Left lung (tissue), 10 donors: ENCODE data around the gene APOA5. TPM values are rescaled to one million over a fixed set of nuclear protein-coding genes. Genes with fewer than 3 reads are reported as not detected.

ENCODE experiments used
- ATAC-seq: fragments of 200-7000 bp; cut with Tn5 transposase; one replicate; pipeline ENCODE4 v1.9.1; 2020; ENCODE audit warnings: moderate library complexity
- DNase-seq, 4 donors: peaks; one replicate each; pipeline ENCODE4 v3.0.0-alpha.2; 2013 to 2020
- H3K27ac ChIP-seq, 2 donors: fragments of 200-600 bp; sonication (generic) in 1 of 2; one replicate each; pipeline versions ENCODE4 v1.5.0 to v1.8.0; 2020 to 2021
- H3K27me3 ChIP-seq, 2 donors: fragments of 200-600 bp; sonication (generic) in 1 of 2; one replicate each; pipeline versions ENCODE4 v1.5.0 to v1.8.0; 2020 to 2021
- H3K36me3 ChIP-seq, 2 donors: fragments of 200-600 bp; sonication (generic) in 1 of 2; one replicate each; pipeline versions ENCODE4 v1.5.0 to v1.8.0; 2020 to 2021
- H3K4me1 ChIP-seq, 2 donors: fragments of 200-600 bp; one replicate each; pipeline ENCODE4 v1.8.0; 2021
- H3K4me3 ChIP-seq, 2 donors: fragments of 200-600 bp; sonication (generic) in 1 of 2; one replicate each; pipeline versions ENCODE4 v1.5.0 to v1.8.0; 2020 to 2021; ENCODE audit warnings: mild to moderate bottlenecking in 1 of 2
- H3K9me3 ChIP-seq, 2 donors: fragments of 200-600 bp; sonication (generic) in 1 of 2; one replicate each; pipeline versions ENCODE4 v1.5.0 to v1.8.0; 2020 to 2021
- intact Hi-C, 2 donors: fragments of 100-400 bp; cut with DNase I; formaldehyde crosslinking; loops; one replicate each; pipeline versions ENCODE4 v1.11.2 to v1.14.2; 2022
- polyA plus RNA-seq, 6 donors: library from polyadenylated mRNA; unstranded; fragments of 120-200 nt; gene quantifications; one replicate each; pipeline ENCODE4 v1.2.1, GENCODE V29; 2013; ENCODE audit not compliant: insufficient read length in 6 of 6
- total RNA-seq, 2 donors: library from RNA; stranded (reverse); fragmentation: NEBNext Ultra II Directional; extraction: Animal tissue kit (Norgen Biotek cat#: 25700); gene quantifications; one replicate each; pipeline ENCODE4 v1.2.1, GENCODE V29; 2021
- TF ChIP-seq, protein P1 (sequence below), 2 donors: fragments of 200-600 bp; sonication (generic) in 1 of 2; IDR thresholded peaks; one replicate each; pipeline versions ENCODE4 v1.5.0 to v1.8.0; 2021; ENCODE audit warnings: antibody characterized with exemption in 2 of 2
- donor health status: DM: no; HTN: yes; CAD: no.
- donor health status: DM: no; HTN: no; CAD: no.

APOA5 gene
- total and polyA plus RNA-seq, 8 donors: 0.07 to 0.10 TPM; not detected in 6

- peaks cover 0 to 78% of the 10 kb centered on the region in 2 donors for H3K36me3 ChIP-seq
- TF ChIP-seq, protein P1, sequence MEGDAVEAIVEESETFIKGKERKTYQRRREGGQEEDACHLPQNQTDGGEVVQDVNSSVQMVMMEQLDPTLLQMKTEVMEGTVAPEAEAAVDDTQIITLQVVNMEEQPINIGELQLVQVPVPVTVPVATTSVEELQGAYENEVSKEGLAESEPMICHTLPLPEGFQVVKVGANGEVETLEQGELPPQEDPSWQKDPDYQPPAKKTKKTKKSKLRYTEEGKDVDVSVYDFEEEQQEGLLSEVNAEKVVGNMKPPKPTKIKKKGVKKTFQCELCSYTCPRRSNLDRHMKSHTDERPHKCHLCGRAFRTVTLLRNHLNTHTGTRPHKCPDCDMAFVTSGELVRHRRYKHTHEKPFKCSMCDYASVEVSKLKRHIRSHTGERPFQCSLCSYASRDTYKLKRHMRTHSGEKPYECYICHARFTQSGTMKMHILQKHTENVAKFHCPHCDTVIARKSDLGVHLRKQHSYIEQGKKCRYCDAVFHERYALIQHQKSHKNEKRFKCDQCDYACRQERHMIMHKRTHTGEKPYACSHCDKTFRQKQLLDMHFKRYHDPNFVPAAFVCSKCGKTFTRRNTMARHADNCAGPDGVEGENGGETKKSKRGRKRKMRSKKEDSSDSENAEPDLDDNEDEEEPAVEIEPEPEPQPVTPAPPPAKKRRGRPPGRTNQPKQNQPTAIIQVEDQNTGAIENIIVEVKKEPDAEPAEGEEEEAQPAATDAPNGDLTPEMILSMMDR (IDR thresholded peaks at IDR 0.05): no peak
- no peak overlapping the region for H3K27ac ChIP-seq
- DNase-seq (no peak), ATAC-seq (no peak)
- H3K27me3 ChIP-seq: no peaks in the 10 kb centered on the region
- no peak overlapping the region for H3K4me3 ChIP-seq
- intact Hi-C loops: no loop called here
- no peaks in the 10 kb centered on the region for H3K9me3 ChIP-seq
- peaks cover 0 to 6% of the 10 kb centered on the region in 2 donors for H3K4me1 ChIP-seq
These were observed 13.1 kb downstream of the APOA5 start for GRCh38 chr11:116778556-116778955.

GRCh38 chr11:116777056-116777455, 14.6 kb downstream of the APOA5 start:
- TF ChIP-seq, protein P1 (IDR thresholded peaks at IDR 0.05): no peak
- no peaks in the 10 kb centered on the region for H3K27me3 ChIP-seq
- no peak overlapping the region for H3K4me3 ChIP-seq
- peaks cover 0 to 10% of the 10 kb centered on the region in 2 donors for H3K4me1 ChIP-seq
- ATAC-seq: no peak
- intact Hi-C loops: no loop called here
- peaks cover 0 to 63% of the 10 kb centered on the region in 2 donors for H3K36me3 ChIP-seq
- no peaks in the 10 kb centered on the region for H3K9me3 ChIP-seq
- no peak for DNase-seq
- no peak overlapping the region for H3K27ac ChIP-seq

DNA sequence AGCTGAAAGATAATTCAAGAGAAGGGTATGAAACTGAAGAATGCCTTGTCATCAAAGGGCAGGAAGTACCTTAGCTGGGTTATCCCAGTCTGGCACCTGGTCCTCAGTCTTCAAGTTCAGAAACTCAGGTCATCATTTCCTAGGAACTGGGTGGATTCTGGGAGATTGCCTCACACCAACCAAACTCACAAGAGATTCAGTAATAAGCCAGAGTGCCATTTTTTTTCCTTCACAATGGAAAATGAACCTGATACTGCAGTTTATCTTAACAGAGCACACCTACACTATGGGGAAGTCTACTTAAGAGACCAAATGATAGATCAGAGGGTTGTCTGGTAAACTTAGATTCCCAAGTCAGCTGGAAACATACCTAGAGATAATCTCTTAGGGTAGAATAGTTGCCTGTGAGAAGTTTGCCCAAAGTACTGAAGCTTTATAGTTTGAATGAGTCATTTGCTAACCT, 15.1 kb downstream of the APOA5 start:
- TF ChIP-seq, protein P1 (IDR thresholded peaks at IDR 0.05): no peak
- Histone ChIP-seq H3K27ac (no peak overlapping the region), H3K4me1 (peaks cover 5 to 15% of the 10 kb centered on the region in 2 donors), H3K36me3 (peaks cover 0 to 58% of the 10 kb centered on the region in 2 donors), H3K9me3 (no peaks in the 10 kb centered on the region), H3K4me3 (no peak overlapping the region), H3K27me3 (no peaks in the 10 kb centered on the region)
- intact Hi-C loops: no loop called here
- no peak for DNase-seq
- ATAC-seq: no peak

GRCh38 chr11:116775975-116776374, 15.7 kb downstream of the APOA5 start:
- Histone ChIP-seq H3K4me1 (peaks cover 6 to 21% of the 10 kb centered on the region in 2 donors), H3K27me3 (no peaks in the 10 kb centered on the region), H3K36me3 (peaks cover 0 to 52% of the 10 kb centered on the region in 2 donors), H3K9me3 (no peaks in the 10 kb centered on the region), H3K27ac (no peak overlapping the region), H3K4me3 (no peak overlapping the region)
- TF ChIP-seq, protein P1 (IDR thresholded peaks at IDR 0.05): no peak
- intact Hi-C loops: no loop called here
- ATAC-seq (no peak), DNase-seq (no peak)

DNA sequence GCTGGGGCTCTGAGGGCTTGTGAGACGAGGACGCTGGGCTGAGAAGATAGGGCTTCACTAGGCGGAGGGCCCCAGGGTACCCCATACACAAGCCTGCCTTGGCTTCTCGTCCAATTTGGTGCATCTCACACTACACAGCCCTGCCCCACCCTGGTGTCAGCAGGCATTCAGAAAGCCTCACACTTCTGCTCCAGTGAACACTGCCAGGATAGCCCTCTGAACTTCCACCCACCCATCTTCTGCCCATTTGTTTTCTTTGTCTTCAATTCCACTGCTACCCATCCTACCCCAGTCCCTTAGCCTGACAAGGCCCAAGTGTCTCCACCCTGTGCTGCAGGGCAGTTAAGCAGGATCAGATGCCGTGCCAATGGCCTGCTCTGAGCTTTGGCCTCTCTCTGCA, 17.0 kb downstream of the APOA5 start:
- DNase-seq (no peak), ATAC-seq (no peak)
- Histone ChIP-seq H3K4me1 (peaks cover 6 to 33% of the 10 kb centered on the region in 2 donors), H3K27ac (no peak overlapping the region), H3K36me3 (peaks cover 0 to 41% of the 10 kb centered on the region in 2 donors), H3K27me3 (no peaks in the 10 kb centered on the region), H3K4me3 (no peak overlapping the region), H3K9me3 (no peaks in the 10 kb centered on the region)
- intact Hi-C loops: no loop called here
- TF ChIP-seq, protein P1 (IDR thresholded peaks at IDR 0.05): no peak
